Measurements from ENCODE around the gene SLC44A1. TPM values are rescaled to one million over a fixed set of nuclear protein-coding genes. Genes with fewer than 3 reads are reported as not detected.
A peak's percentile ranks its signal among the peaks of the same experiment; 100 is the strongest.

Gene SLC44A1
- total and polyA plus RNA-seq, 2 of the 13 experiments (the other 11 are each of a cell fraction or from before 2014, with no cell fraction given), result 21.4 to 40.8 TPM

- TF ChIP-seq GLMP (CRISPR knock-in tag; IDR thresholded peaks at IDR 0.05; ENCODE audit: borderline replicate concordance), result no peak
- no peak for TF ChIP-seq HOXA7 (CRISPR knock-in tag; IDR thresholded peaks at IDR 0.05)
- TF ChIP-seq ZNF672 (CRISPR knock-in tag; IDR thresholded peaks at IDR 0.05), result no peak
- no peak for TF ChIP-seq ZNF549 (CRISPR knock-in tag; IDR thresholded peaks at IDR 0.05)
- TF ChIP-seq ZNF18 (CRISPR knock-in tag; IDR thresholded peaks at IDR 0.05; ENCODE audit: insufficient replicate concordance), result no peak
- TF ChIP-seq DBP (CRISPR knock-in tag; IDR thresholded peaks at IDR 0.05; ENCODE audit: not compliant biosample characterization), result no peak
- TF ChIP-seq ETV6 (CRISPR knock-in tag; conservative IDR thresholded peaks at IDR 0.05), result no peak
- no peak for TF ChIP-seq ZNF510 (CRISPR knock-in tag; IDR thresholded peaks at IDR 0.05; ENCODE audit: low read depth)
- TF ChIP-seq ADNP (CRISPR knock-in tag; IDR thresholded peaks at IDR 0.05), result no peak
- no peak for TF ChIP-seq POLR2G (IDR thresholded peaks at IDR 0.05; ENCODE audit: low read depth, low read length)
- TF ChIP-seq SIN3A (IDR thresholded peaks at IDR 0.05; ENCODE audit: borderline replicate concordance, low read depth, low read length), result no peak
- 0 out of 2 replicates have a peak, but pooled peaks have one; percentile 24 for TF ChIP-seq E2F1 (CRISPR knock-in tag; IDR thresholded peaks at IDR 0.05)
- no peak for TF ChIP-seq HNRNPUL1 (IDR thresholded peaks at IDR 0.05; ENCODE audit: low read depth, low read length)
- TF ChIP-seq SNAPC4 (CRISPR knock-in tag; IDR thresholded peaks at IDR 0.05), result no peak
- TF ChIP-seq NFIB (CRISPR knock-in tag; IDR thresholded peaks at IDR 0.05; ENCODE audit: borderline replicate concordance), result no peak
- no peak for TF ChIP-seq ZNF225 (CRISPR knock-in tag; IDR thresholded peaks at IDR 0.05)
- TF ChIP-seq ZNF652 (CRISPR knock-in tag; IDR thresholded peaks at IDR 0.05; ENCODE audit: borderline replicate concordance, low read depth), result no peak; the same call in 1 of the 2 replicates
- TF ChIP-seq FIP1L1 (IDR thresholded peaks at IDR 0.05; ENCODE audit: borderline replicate concordance, insufficient read depth, low read depth, low read length), result no peak
- TF ChIP-seq ZSCAN20 (CRISPR knock-in tag; IDR thresholded peaks at IDR 0.05; ENCODE audit: borderline replicate concordance), result no peak
Measured at GRCh38 chr9:105432247-105432842, 187.9 kb downstream of the SLC44A1 start (continued).
